NCI-H82 (cell line): ENCODE data around the gene GP9.
"Not testable (repeated sequence)": the region's sequence is repeated elsewhere in the genome, so short reads cannot be mapped to it uniquely, and the experiment has no call there.

Experiments used
- DNase-seq: peaks from one replicate; lab custom pipeline; 2025; lab: John Stamatoyannopoulos, UW

GP9 gene

DNA sequence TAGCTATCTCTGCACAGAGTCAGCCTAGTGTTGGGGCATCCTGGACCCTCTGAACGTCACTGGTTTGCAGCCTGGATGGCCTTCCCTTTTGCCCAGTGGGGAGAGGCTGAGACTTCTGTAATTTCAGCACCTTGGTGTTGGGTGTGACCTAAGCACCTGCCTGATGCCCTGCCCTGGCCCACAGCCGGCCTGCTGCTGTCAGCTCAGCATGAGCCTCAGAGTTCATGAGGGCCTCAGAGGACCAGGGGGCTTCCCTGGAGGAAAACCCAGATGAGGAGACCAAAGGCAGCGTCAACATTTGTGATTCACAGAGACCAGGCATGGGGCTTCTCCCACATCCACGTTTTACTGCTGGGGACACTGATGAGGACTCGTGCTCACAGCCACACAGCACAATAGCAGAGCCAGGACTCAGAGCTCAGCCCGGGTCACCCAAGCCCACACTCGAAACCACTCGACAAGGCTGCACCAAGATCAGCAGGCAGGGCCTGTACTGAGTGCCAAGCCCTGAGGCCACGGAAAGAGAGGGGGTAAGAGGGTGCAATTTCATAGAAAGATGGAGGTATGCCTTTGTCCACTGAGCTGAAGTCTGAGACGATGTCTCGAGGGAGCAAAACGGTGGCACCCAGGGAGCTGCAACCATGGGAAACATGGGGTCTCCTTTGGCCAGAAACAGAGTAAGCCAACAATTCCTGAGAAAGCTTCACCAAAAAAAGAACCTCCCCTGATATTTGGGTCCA lies 9.9 kb upstream of the GP9 start:
- no peak for DNase-seq

DNA sequence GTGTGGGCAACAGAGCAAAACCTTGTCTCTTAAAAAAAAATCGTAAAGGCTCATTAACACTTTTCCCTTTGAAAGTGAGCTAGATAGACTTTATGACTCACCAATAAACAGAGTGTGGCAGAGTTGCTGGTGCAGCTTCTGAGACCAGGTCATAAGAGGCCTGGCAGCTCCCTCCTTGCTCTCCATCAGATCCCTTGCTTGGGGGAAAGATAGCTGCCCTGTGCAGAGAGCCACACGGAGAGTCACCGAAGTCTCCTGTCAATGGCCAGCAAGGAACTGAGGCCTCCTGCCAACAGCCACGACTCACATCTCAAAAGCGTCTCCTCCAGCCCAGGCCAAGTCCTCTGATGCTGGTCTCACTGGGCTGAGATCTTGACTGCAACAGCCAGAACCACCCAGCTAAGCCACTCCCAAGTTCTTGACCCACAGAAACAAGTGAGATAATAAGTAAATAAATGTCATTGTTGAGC lies 8.7 kb upstream of the GP9 start:
- no peak for DNase-seq

GRCh38 chr3:129052675-129053074 lies 7.9 kb upstream of the GP9 start:
- no peak for DNase-seq

GRCh38 chr3:129054605-129055104 lies 5.9 kb upstream of the GP9 start:
- no peak for DNase-seq

DNA sequence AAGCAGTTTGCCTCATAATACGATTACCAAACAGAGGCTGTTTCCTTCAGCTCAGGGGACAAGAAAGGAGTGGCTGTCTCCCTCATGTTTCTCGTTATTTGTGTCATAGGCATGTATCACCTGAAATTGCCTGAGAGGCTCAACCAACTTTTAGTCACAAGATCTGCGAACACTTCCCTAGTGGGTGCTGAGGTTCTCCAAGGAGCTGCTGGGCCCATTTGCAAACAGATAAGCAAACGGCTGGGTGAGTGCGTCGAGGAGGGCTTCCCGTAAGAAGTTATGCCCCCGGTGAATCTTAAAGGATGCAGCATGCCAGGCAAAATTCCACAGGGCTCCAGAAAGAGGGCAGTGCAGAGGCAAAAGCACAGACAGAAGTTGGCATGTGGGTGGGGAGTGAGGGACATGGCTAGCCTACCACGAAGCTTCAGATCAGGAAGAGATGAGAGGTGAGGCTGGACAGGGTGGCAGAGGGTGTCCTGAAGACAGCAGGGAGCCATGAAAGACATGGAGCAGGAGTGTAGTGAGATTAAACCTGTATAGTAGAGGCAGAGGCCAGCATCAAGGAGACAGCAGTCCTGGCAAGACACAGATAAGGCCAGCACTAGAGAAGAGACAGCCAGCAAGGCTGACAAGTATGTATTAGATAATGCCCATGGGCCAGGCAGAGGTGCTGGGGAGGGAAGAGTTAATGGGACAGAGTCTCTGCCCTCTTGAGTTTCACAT lies 4.0 kb upstream of the GP9 start:
- no peak for DNase-seq

DNA sequence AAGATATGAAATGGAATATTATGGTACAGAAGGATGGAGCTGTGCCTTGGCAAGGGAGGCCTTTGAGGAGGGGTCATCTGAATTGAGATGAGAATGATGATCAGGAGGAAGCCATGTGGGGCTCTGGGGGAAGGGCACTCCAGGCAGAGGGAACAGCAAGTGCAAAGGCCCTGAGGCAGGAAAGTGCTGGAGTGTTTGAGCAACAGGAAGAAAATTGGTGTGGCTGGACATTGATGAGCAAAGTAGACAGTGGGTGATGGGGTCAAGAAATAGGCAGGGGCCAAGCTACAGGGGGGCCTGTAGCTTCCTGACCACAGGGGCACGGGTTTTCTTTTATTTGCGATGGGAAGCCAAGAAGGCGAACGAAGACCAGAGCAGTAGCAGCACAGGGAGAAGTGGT lies 3.3 kb upstream of the GP9 start:
- no peak for DNase-seq

DNA sequence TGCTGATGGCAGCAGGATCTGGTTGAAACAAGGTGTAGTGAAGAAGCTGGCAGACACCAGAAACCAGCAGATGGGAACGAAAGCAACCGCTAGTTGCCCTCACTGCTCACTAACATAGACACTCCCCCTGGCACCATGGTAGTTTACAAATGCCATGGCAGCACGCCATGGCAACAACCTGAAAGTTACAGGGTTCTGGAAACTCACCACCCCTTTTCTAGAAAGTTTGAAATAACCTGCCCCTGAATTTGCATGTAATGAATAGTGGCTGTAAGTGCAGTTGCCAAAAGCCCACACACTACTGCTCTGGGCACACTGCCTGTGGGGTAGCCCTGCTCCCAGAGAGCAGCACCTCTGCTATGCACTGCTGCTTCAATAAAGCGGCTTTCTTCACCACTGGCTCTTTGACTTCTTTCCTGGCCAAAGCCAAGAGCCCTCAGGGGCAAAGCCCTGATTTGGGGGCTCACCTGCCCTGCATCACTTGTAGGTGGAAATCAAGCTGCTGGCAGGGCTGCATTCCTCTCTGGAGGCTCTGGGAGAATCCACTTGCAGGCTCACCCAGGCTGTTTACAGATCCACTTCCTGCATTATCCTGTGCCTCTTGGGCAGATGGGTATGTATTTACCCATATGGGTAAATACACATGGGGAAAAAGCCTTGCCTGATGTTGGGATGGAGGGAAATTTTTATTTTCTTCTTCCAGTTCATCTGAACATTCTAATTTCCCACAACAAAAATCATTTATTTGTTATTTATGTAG lies 2.0 kb upstream of the GP9 start:
- DNase-seq, result peak; percentile 20

DNA sequence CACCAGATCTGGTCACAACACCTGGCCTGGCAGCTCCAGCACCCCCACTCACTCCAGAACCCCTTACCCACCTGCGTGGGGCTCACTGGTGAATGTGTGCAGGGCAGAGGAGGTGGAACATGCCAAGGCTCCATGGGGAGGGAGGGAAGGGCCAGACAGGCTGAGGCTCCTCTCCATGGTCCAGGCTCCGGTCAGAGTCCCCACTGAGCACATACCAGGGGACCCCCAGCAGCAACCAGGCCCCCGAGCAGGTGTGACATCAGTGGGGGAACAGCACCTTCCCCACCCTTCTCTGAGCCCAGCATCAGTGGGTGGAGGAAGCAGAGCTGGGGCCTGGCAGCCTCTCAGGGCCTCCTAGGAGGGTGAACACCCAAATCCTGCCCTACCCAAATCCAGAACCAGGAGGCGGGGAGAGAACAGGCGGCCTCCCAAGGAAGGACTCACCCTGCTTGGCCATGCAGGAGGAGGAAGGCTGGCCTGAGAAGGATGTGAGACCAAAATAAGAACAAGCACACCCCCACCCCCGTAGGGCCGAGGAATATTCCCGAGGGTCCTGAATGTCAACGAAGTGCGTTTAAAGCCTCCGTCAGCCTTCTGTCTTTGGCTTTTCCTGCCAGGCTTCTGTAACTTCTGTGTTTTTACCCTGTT lies 1.1 kb upstream of the GP9 start:
- no peak for DNase-seq

- DNase-seq, result peak; percentile 17
Observed at GRCh38 chr3:129061023-129061887, 676 bp downstream of the GP9 start.

GRCh38 chr3:129061888-129062834 lies 1.6 kb downstream of the GP9 start:
- no peak for DNase-seq

- DNase-seq, result no peak
Observed at GRCh38 chr3:129063091-129063640, 2.6 kb downstream of the GP9 start.

GRCh38 chr3:129063841-129064482 lies 3.4 kb downstream of the GP9 start:
- no peak for DNase-seq

GRCh38 chr3:129065016-129065719 lies 4.6 kb downstream of the GP9 start:
- no peak for DNase-seq

GRCh38 chr3:129065720-129066073 lies 5.1 kb downstream of the GP9 start:
- DNase-seq, result no peak

- not testable (repeated sequence) for DNase-seq
Observed at GRCh38 chr3:129067719-129068118, 7.1 kb downstream of the GP9 start.

DNA sequence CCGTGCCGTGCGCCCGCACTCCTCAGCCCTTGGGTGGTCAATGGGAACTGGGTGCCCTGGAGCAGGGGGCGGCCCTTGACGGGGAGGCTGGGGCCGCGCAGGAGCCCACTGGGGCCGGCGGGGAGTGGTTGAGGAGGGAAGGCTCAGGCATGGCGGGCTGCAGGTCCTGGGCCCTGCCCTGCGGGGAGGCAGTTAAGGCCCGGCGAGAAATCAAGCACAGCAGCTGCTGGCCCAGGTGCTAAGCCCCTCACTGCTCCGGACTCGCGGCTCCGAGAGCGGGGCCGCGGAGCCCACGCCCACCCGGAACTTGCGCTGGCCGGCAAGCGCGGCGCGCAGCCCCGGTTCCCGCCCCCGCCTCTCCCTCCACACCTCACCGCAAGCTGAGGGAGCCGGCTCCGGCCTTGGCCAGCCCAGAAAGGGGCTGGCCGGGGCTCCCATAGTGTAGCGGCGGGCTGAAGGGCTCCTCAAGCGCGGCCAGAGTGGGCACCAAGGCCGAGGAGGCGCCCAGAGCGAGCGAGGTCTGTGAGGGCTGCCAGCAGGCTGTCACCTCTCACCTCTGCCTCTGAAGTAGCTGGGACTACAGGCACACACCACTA lies 7.8 kb downstream of the GP9 start:
- DNase-seq, result no peak

- not testable (repeated sequence) for DNase-seq
Observed at GRCh38 chr3:129069313-129070085, 8.9 kb downstream of the GP9 start.
